OCI-LY3 (cell line): Measurements from ENCODE around the gene CCNI2.

Source experiments
- H2AFZ ChIP-seq: fragments of 200-600, 300-600 bp; shearing (Covaris generic); 2 replicates; pipeline ENCODE4 v1.6.0; 2014; ENCODE audit warnings: antibody characterized with exemption, low read depth, low read length
- H3K27ac ChIP-seq: fragments of 200-600, 300-600 bp; sonication (generic); 2 replicates; pipeline ENCODE4 v1.5.1; 2014; ENCODE audit warnings: mild to moderate bottlenecking, low read length, moderate library complexity, mixed read lengths
- H3K27me3 ChIP-seq: fragments of 200-600, 300-600 bp; sonication (generic); 2 replicates; pipeline ENCODE4 v1.6.1; 2014; ENCODE audit warnings: low read depth, low read length, mixed read lengths
- H3K36me3 ChIP-seq: fragments of 200-600, 300-600 bp; sonication (generic); replicated peaks from 2 replicates; pipeline ENCODE3; 2014; ENCODE audit warnings: low read depth, low read length, mixed read lengths
- H3K4me1 ChIP-seq: fragments of 300-600, 200-600 bp; sonication (generic); 2 replicates; pipeline ENCODE4 v1.6.1; 2014; ENCODE audit warnings: low read length, mixed read lengths
- H3K4me2 ChIP-seq: fragments of 200-600, 300-600 bp; sonication (generic); 2 replicates; pipeline ENCODE4 v1.6.1; 2014; ENCODE audit warnings: low read length, mixed read lengths
- H3K4me3 ChIP-seq: fragments of 300-600, 200-600 bp; sonication (generic); 2 replicates; pipeline ENCODE4 v1.5.1; 2014; ENCODE audit warnings: antibody characterized with exemption, mild to moderate bottlenecking, low read length, moderate library complexity
- H3K79me2 ChIP-seq: fragments of 300-600, 200-600 bp; shearing (Covaris generic); 2 replicates; pipeline ENCODE4 v1.6.1; 2014; ENCODE audit warnings: mild to moderate bottlenecking, low read length, mixed read lengths
- H3K9ac ChIP-seq: fragments of 300-600, 200-600 bp; shearing (Covaris generic); 2 replicates; pipeline ENCODE4 v1.6.0; 2014; ENCODE audit warnings: mild to moderate bottlenecking, low read length, moderate library complexity
- H3K9me3 ChIP-seq: fragments of 200-600, 300-600 bp; shearing (Covaris generic); 2 replicates; pipeline ENCODE4 v1.6.1; 2014; ENCODE audit warnings: low read length, mixed read lengths; ENCODE audit not compliant: insufficient read depth
- H4K20me1 ChIP-seq: fragments of 200-600, 300-600 bp; sonication (generic); 2 replicates; pipeline ENCODE4 v1.6.1; 2016; ENCODE audit warnings: low read length, mixed read lengths; ENCODE audit not compliant: insufficient read depth
- EZH2phosphoT487 ChIP-seq: fragments of 200-600 bp; shearing (Covaris generic); IDR thresholded peaks from 2 replicates; pipeline ENCODE4 v1.6.1; 2018; ENCODE audit warnings: antibody characterized with exemption, mixed run types, low read depth
- TF ChIP-seq, protein P1 (sequence below): fragments of 200-600, 300-600 bp; sonication (generic); IDR thresholded peaks from 2 replicates; pipeline ENCODE4 v1.5.1; 2014; ENCODE audit warnings: antibody characterized with exemption, low read length, low read depth

CCNI2 gene

DNA sequence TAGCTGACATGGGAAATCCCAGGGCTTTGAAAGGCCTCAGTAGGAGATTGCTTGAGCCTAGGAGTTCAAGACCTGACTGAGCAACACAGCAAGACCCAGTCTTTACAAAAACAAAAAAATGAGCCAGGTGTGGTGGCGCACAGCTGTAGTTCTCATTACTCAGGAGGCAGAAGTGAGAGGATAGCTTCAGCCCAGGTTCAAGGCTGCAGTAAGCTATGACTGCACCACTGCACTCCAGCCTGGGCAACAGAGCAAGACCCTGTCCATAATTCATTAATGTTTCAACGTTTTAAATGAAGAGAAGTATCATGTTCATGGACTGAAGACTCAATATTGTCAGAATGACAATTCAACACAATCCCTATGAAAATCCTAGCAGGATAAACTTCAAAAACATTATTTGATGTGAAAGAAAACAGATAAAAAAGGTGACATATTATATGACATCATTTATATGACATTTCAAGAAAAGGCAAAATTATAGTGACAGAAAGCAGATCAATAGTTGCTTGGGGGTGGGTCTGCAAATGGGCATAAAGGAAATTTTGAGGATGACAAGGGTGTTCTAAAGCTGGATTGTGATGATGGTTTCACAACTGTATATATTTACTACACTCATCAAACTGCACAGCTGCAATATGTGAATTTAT lies 13.6 kb upstream of the CCNI2 start:
- no peaks in the 10 kb centered on the region for H3K27me3 ChIP-seq
- no peak overlapping the region for H3K4me3 ChIP-seq
- no peak overlapping the region for H3K9ac ChIP-seq
- no peak overlapping the region for H2AFZ ChIP-seq
- no peaks in the 10 kb centered on the region for H4K20me1 ChIP-seq
- H3K9me3 ChIP-seq = no peaks in the 10 kb centered on the region
- no peak overlapping the region for H3K27ac ChIP-seq
- peaks cover 11% of the 10 kb centered on the region for H3K4me1 ChIP-seq
- no peak for TF ChIP-seq EZH2phosphoT487
- TF ChIP-seq, protein P1, sequence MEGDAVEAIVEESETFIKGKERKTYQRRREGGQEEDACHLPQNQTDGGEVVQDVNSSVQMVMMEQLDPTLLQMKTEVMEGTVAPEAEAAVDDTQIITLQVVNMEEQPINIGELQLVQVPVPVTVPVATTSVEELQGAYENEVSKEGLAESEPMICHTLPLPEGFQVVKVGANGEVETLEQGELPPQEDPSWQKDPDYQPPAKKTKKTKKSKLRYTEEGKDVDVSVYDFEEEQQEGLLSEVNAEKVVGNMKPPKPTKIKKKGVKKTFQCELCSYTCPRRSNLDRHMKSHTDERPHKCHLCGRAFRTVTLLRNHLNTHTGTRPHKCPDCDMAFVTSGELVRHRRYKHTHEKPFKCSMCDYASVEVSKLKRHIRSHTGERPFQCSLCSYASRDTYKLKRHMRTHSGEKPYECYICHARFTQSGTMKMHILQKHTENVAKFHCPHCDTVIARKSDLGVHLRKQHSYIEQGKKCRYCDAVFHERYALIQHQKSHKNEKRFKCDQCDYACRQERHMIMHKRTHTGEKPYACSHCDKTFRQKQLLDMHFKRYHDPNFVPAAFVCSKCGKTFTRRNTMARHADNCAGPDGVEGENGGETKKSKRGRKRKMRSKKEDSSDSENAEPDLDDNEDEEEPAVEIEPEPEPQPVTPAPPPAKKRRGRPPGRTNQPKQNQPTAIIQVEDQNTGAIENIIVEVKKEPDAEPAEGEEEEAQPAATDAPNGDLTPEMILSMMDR = no peak
- H3K79me2 ChIP-seq = no peaks in the 10 kb centered on the region
- H3K4me2 ChIP-seq = no peak overlapping the region
- H3K36me3 ChIP-seq = no peaks in the 10 kb centered on the region

DNA sequence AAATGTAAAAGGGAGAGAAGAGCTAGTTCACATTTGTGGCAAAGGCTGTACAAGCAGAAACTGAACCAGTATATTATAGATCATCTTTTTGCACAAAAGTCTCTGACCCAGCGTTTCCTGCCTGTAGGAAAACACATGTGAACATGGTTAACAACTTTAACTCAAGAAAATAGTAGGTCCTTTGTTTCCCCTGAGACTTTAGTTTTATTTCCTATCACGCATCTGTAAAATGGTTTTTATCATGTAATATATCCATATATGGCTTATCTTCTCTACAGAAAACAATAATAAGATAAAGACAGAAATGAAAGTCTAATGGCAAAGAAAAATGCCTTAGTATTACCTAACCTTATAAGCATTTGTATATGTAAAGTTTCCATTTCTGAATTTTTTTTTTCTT lies 12.5 kb upstream of the CCNI2 start:
- Histone ChIP-seq H3K4me1 (peaks cover 11% of the 10 kb centered on the region), H3K27ac (no peak overlapping the region), H3K36me3 (no peaks in the 10 kb centered on the region), H3K9ac (no peak overlapping the region), H3K4me3 (no peak overlapping the region), H3K9me3 (no peaks in the 10 kb centered on the region), H4K20me1 (no peaks in the 10 kb centered on the region), H3K27me3 (0 out of 2 replicates have a peak, but pooled peaks cover 4% of the 10 kb centered on the region), H3K79me2 (no peaks in the 10 kb centered on the region), H2AFZ (no peak overlapping the region), H3K4me2 (no peak overlapping the region)
- TF ChIP-seq, protein P1 = no peak
- no peak for TF ChIP-seq EZH2phosphoT487

- Histone ChIP-seq H3K4me1 (peaks cover 11% of the 10 kb centered on the region), H4K20me1 (no peaks in the 10 kb centered on the region), H3K9ac (peak within 1 kb of the TSS; percentile 58), H3K4me3 (peak within 1 kb of the TSS; percentile 93), H3K27ac (no peak within 1 kb of the TSS), H3K9me3 (no peaks in the 10 kb centered on the region), H3K79me2 (no peaks in the 10 kb centered on the region), H3K4me2 (peak within 1 kb of the TSS; percentile 78), H3K27me3 (0 out of 2 replicates have a peak, but pooled peaks cover 4% of the 10 kb centered on the region), H3K36me3 (no peaks in the 10 kb centered on the region), H2AFZ (peak within 1 kb of the TSS; percentile 95)
- no peak for TF ChIP-seq EZH2phosphoT487
- TF ChIP-seq, protein P1 = no peak
Measured at GRCh38 chr5:132736853-132737833, 10.1 kb upstream of the CCNI2 start, which contains the start of gene KIF3A. Gene KIF3A, minus strand, starts transcription at chr5:132737546. Its CDS starts 127 bp downstream, at chr5:132737419.
